A549 (cell line): Measurements from ENCODE around the gene LRP6. TPM values are rescaled to one million over a fixed set of nuclear protein-coding genes. Genes with fewer than 3 reads are reported as not detected.
A peak's percentile ranks its signal among the peaks of the same experiment; 100 is the strongest.

Experiments
- ATAC-seq, 2 experiments: fragments of 200-7000 bp in 1 of 2; fragments of >200 bp in 1 of 2; cut with Nextera tagmentation in 1 of 2; cut with Tn5 transposase in 1 of 2; 3 replicates each; pipeline versions ENCODE4 v1.8.0 to v1.9.1; 2018 to 2020; ENCODE audit warnings: mild to moderate bottlenecking in 1 of 2, moderate library complexity in 1 of 2
- CTCF ChIA-PET: fragments of 300-600 bp; sonication (Branson Sonifier 250); formaldehyde crosslinking; extraction: SDS; loops from one replicate; lab custom pipeline; 2021; ENCODE audit warnings: antibody characterized with exemption, inconsistent platforms; lab: Yijun Ruan, JAX
- POLR2A ChIA-PET: fragments of 350-600 bp; formaldehyde crosslinking; extraction: SDS; loops from one replicate; lab custom pipeline; 2021; ENCODE audit warnings: antibody characterized with exemption, inconsistent platforms; lab: Yijun Ruan, JAX
- DNase-seq, 2 experiments: peaks; one replicate each; pipeline versions ENCODE4 v3.0.0 to v3.0.0-alpha.2; 2011 to 2016; ENCODE audit warnings: low read depth in 1 of 2, low spot score in 1 of 2
- FAIRE-seq: peaks from 2 replicates; lab custom pipeline; 2011; peaks lifted over from hg19 to GRCh38; lab: Jason Lieb, UNC
- H3K27ac ChIP-seq, 2 experiments: fragments of >200 bp; sonication (Bioruptor Twin); formaldehyde crosslinking; 3 replicates each; pipeline ENCODE4 v1.5.1; 2016 to 2017
- H3K4me1 ChIP-seq: fragments of >200 bp; sonication (Bioruptor Twin); formaldehyde crosslinking; 3 replicates; pipeline ENCODE4 v1.6.1; 2016
- H3K4me2 ChIP-seq: fragments of >200 bp; sonication (Bioruptor Twin); formaldehyde crosslinking; 3 replicates; pipeline ENCODE4 v1.6.1; 2016
- H3K4me3 ChIP-seq: fragments of >200 bp; sonication (Bioruptor Twin); formaldehyde crosslinking; 3 replicates; pipeline ENCODE4 v1.5.1; 2016
- H3K9me3 ChIP-seq: fragments of >200 bp; sonication (Bioruptor Twin); formaldehyde crosslinking; 3 replicates; pipeline ENCODE4 v1.6.1; 2016
- BCL3 ChIP-seq: fragments of >200 bp; sonication (Bioruptor Twin); formaldehyde crosslinking; IDR thresholded peaks from 3 replicates; pipeline ENCODE4 v1.6.1; 2016
- CEBPB ChIP-seq, 2 experiments: fragments of >200 bp in 1 of 2; sonication (Bioruptor Twin) in 1 of 2; formaldehyde crosslinking in 1 of 2; IDR thresholded peaks; 2 replicates each; pipeline ENCODE4 v1.6.1; 2012 to 2016
- CHD4 ChIP-seq: fragments of 200-600 bp; sonication (generic); IDR thresholded peaks from 2 replicates; pipeline ENCODE4 v1.6.1; 2016; ENCODE audit warnings: antibody characterized with exemption, mild to moderate bottlenecking, borderline replicate concordance
- CTCF ChIP-seq: fragments of >200 bp; sonication (Bioruptor Twin); formaldehyde crosslinking; IDR thresholded peaks from 3 replicates; pipeline ENCODE4 v1.5.1; 2016
- E2F6 ChIP-seq: IDR thresholded peaks from 2 replicates; pipeline ENCODE4 v1.6.1; 2012; ENCODE audit warnings: low read depth, borderline replicate concordance
- EHF ChIP-seq: fragments of 250-450 bp; sonication (Bioruptor Pico); IDR thresholded peaks from 2 replicates; pipeline ENCODE4 v1.5.0; 2020; ENCODE audit warnings: mild to moderate bottlenecking
- ESRRA ChIP-seq: fragments of 150-350 bp; IDR thresholded peaks from 2 replicates; pipeline ENCODE4 v1.6.1; 2014; ENCODE audit warnings: mild to moderate bottlenecking, low read length, borderline replicate concordance
- HDAC2 ChIP-seq: fragments of 200-600 bp; sonication (generic); IDR thresholded peaks from 2 replicates; pipeline ENCODE4 v1.6.1; 2016
- HES2 ChIP-seq: fragments of >200 bp; sonication (Bioruptor Twin); formaldehyde crosslinking; IDR thresholded peaks from 2 replicates; pipeline ENCODE4 v1.6.1; 2016
- HOXB13 ChIP-seq: fragments of 250-450 bp; sonication (Bioruptor Pico); IDR thresholded peaks from 2 replicates; pipeline ENCODE4 v1.5.0; 2020; ENCODE audit warnings: low read depth, mild to moderate bottlenecking, moderate library complexity
- MAZ ChIP-seq: fragments of 150-350 bp; IDR thresholded peaks from 2 replicates; pipeline ENCODE4 v1.6.1; 2014; ENCODE audit warnings: antibody characterized with exemption, low read depth, low read length, borderline replicate concordance
- NR3C1 ChIP-seq: fragments of >200 bp; sonication (Bioruptor Twin); formaldehyde crosslinking; IDR thresholded peaks from 3 replicates; pipeline ENCODE4 v1.6.1; 2017
- PHF8 ChIP-seq: fragments of 200-600 bp; sonication (generic); IDR thresholded peaks from 2 replicates; pipeline ENCODE4 v1.6.1; 2016; ENCODE audit warnings: low read depth, mild to moderate bottlenecking, antibody characterized with exemption, moderate library complexity, borderline replicate concordance
- POLR2A ChIP-seq: IDR thresholded peaks from 2 replicates; pipeline ENCODE4 v1.6.1; 2012; ENCODE audit warnings: mild to moderate bottlenecking, low read length
- POLR2AphosphoS2 ChIP-seq: conservative IDR thresholded peaks from 2 replicates; pipeline ENCODE4 v1.6.1; 2012; ENCODE audit warnings: low read length, improper control_type of control experiment, inconsistent platforms
- RAD21 ChIP-seq, 2 experiments: fragments of >200 bp in 1 of 2; sonication (Bioruptor Twin) in 1 of 2; formaldehyde crosslinking in 1 of 2; IDR thresholded peaks in 1 of 2; conservative IDR thresholded peaks in 1 of 2; 2 replicates in 1 of 2; 3 replicates in 1 of 2; pipeline ENCODE4 v1.6.1; 2012 to 2018; ENCODE audit warnings: inconsistent platforms in 1 of 2
- RCOR1 ChIP-seq: fragments of 150-350 bp; IDR thresholded peaks from 2 replicates; pipeline ENCODE4 v1.6.1; 2014; ENCODE audit warnings: antibody characterized with exemption, low read length, low read depth
- RFX5 ChIP-seq: fragments of 450-650 bp; IDR thresholded peaks from 2 replicates; pipeline ENCODE4 v1.7.1; 2014; ENCODE audit warnings: antibody characterized with exemption, mild to moderate bottlenecking, moderate library complexity
- RNF2 ChIP-seq: fragments of 200-600 bp; sonication (generic); IDR thresholded peaks from 2 replicates; pipeline ENCODE4 v1.6.1; 2016; ENCODE audit warnings: low read depth, mild to moderate bottlenecking, antibody characterized with exemption, moderate library complexity, borderline replicate concordance
- SREBF2 ChIP-seq: fragments of 450-650 bp; IDR thresholded peaks from 2 replicates; pipeline ENCODE4 v1.6.1; 2014; ENCODE audit warnings: mild to moderate bottlenecking, moderate library complexity
- USF2 ChIP-seq: fragments of 450-650 bp; IDR thresholded peaks from 2 replicates; pipeline ENCODE4 v1.6.1; 2014; ENCODE audit warnings: antibody characterized with exemption
- ZC3H11A ChIP-seq: fragments of 450-650 bp; IDR thresholded peaks from 2 replicates; pipeline ENCODE4 v1.6.1; 2014; ENCODE audit warnings: antibody characterized with exemption, mild to moderate bottlenecking
- ZSCAN20 ChIP-seq: fragments of 250-450 bp; sonication (Bioruptor Pico); IDR thresholded peaks from 2 replicates; pipeline ENCODE4 v1.8.0; 2022; ENCODE audit warnings: mild to moderate bottlenecking, moderate library complexity
- WGBS: methylation state at CpG from one replicate; pipeline ENCODE4 v1.1.6; 2017; ENCODE audit errors: missing lambda C conversion rate; 5-methylcytosine and 5-hydroxymethylcytosine counted together
- polyA plus RNA-seq, 4 experiments: library from polyadenylated mRNA; depleted of rRNA in 3 of 4; stranded (reverse); fragments of >200 nt; fragmentation: RNase III in 1 of 4; extraction: RNeasy Plus Mini Kit Qiagen cat#74134 plus additional on column Dnase treatment in 1 of 4; gene quantifications; 2 replicates in 3 of 4; 3 replicates in 1 of 4; pipeline ENCODE4 v1.2.3, GENCODE V29; 2011 to 2017

Gene LRP6
- polyA plus RNA-seq, 2 of the 4 experiments (the other 2 are of a cell fraction) = 26.6 to 50.3 TPM

GRCh38 chr12:12121061-12121460 lies 145.8 kb downstream of the LRP6 start:
- TF ChIP-seq NR3C1 = no peak
- no peak for TF ChIP-seq EHF (CRISPR knock-in tag)
- no peak for TF ChIP-seq USF2
- no peak for TF ChIP-seq POLR2AphosphoS2
- TF ChIP-seq PHF8 = no peak
- TF ChIP-seq E2F6 = no peak
- TF ChIP-seq ZC3H11A = no peak
- TF ChIP-seq HOXB13 (CRISPR knock-in tag) = no peak
- TF ChIP-seq CEBPB (IDR thresholded peaks at IDR 0.05) = no peak
- TF ChIP-seq ESRRA = no peak
- TF ChIP-seq HDAC2 = no peak
- no peak for TF ChIP-seq MAZ
- TF ChIP-seq, all 56 proteins: peak for 0
- POLR2A ChIA-PET = no interaction called here
- FAIRE-seq (no peak), DNase-seq (no peak), ATAC-seq (peak in 1 of 2 experiments; percentile 38; a peak in 2 of 6 replicates)
- Histone ChIP-seq H3K4me3 (no peak overlapping the region), H3K27ac (no peak overlapping the region), H3K4me2 (no peak overlapping the region), H3K4me1 (peaks cover 6% of the 10 kb centered on the region; the same call in 1 of the 3 replicates), H3K9me3 (no peaks in the 10 kb centered on the region)
- CTCF ChIA-PET = no interaction called here
- 70% methylated on average over 5 of the region's 5 CpGs for WGBS

GRCh38 chr12:12116677-12117076 lies 150.2 kb downstream of the LRP6 start:
- WGBS = 79% methylated on average over 2 of the region's 2 CpGs
- H3K4me1 ChIP-seq = peaks cover 6% of the 10 kb centered on the region; the same call in 1 of the 3 replicates
- no peak for TF ChIP-seq BCL3
- no peak for TF ChIP-seq ZSCAN20 (CRISPR knock-in tag)
- no peak for TF ChIP-seq CTCF
- TF ChIP-seq SREBF2 = no peak
- no peak for TF ChIP-seq CEBPB (IDR thresholded peaks at IDR 0.05)
- TF ChIP-seq CHD4 = no peak
- TF ChIP-seq HES2 = no peak
- no peak for TF ChIP-seq POLR2A
- no peak for TF ChIP-seq RFX5
- TF ChIP-seq RAD21 (conservative IDR thresholded peaks at IDR 0.05 in 1 of 2, IDR thresholded peaks at IDR 0.05 in 1 of 2) = no peak
- no peak for TF ChIP-seq RCOR1
- no peak for TF ChIP-seq EHF (CRISPR knock-in tag)
- TF ChIP-seq RNF2 = no peak
- H3K4me3 ChIP-seq = no peak overlapping the region
- H3K27ac ChIP-seq = no peak overlapping the region
- FAIRE-seq = no peak
- CTCF ChIA-PET = no interaction called here
- H3K9me3 ChIP-seq = no peaks in the 10 kb centered on the region
- POLR2A ChIA-PET = no interaction called here
- H3K4me2 ChIP-seq = no peak overlapping the region
- ATAC-seq = no peak
- DNase-seq = no peak
